SK-N-SH treated with all-trans-retinoic acid at 6 μM for 48 hours (cell line): Measurements from ENCODE around the gene PPP6R1.

Experiments used
- ARNTL ChIP-seq: fragments of 450-650 bp; formaldehyde crosslinking; IDR thresholded peaks from 2 replicates; pipeline ENCODE4 v1.5.0; 2020; ENCODE audit warnings: low read depth, mild to moderate bottlenecking, moderate library complexity, borderline replicate concordance
- CREB5 ChIP-seq: fragments of 250-450 bp; sonication (Bioruptor Pico); IDR thresholded peaks from 2 replicates; pipeline ENCODE4 v1.5.1; 2020; ENCODE audit warnings: low read depth, mild to moderate bottlenecking, moderate library complexity
- ESRRG ChIP-seq: fragments of 250-450 bp; sonication (Bioruptor Pico); IDR thresholded peaks from 2 replicates; pipeline ENCODE4 v1.6.1; 2021; ENCODE audit warnings: mild to moderate bottlenecking
- RARB ChIP-seq: fragments of 250-450 bp; sonication (Bioruptor Pico); IDR thresholded peaks from 2 replicates; pipeline ENCODE4 v1.8.0; 2021; ENCODE audit warnings: mild to moderate bottlenecking, moderate library complexity
- TCF4 ChIP-seq: fragments of 250-450 bp; sonication (Bioruptor Pico); IDR thresholded peaks from 2 replicates; pipeline ENCODE4 v1.8.0; 2021; ENCODE audit warnings: mild to moderate bottlenecking, moderate library complexity, borderline replicate concordance
- TSHZ2 ChIP-seq: fragments of 250-450 bp; sonication (Bioruptor Pico); IDR thresholded peaks from 2 replicates; pipeline ENCODE4 v1.5.0; 2020; ENCODE audit warnings: mild to moderate bottlenecking, moderate library complexity
- ZC3H10 ChIP-seq: fragments of 250-450 bp; sonication (Bioruptor Pico); IDR thresholded peaks from 2 replicates; pipeline ENCODE4 v1.5.1; 2021; ENCODE audit warnings: mild to moderate bottlenecking, moderate library complexity
- ZFP3 ChIP-seq: fragments of 250-450 bp; sonication (Bioruptor Pico); IDR thresholded peaks from 2 replicates; pipeline ENCODE4 v1.5.0; 2020; ENCODE audit warnings: mild to moderate bottlenecking, moderate library complexity
- ZFP30 ChIP-seq: fragments of 450-650 bp; formaldehyde crosslinking; IDR thresholded peaks from 2 replicates; pipeline ENCODE4 v1.5.0; 2022; ENCODE audit warnings: mild to moderate bottlenecking, moderate library complexity
- ZNF565 ChIP-seq: fragments of 450-650 bp; formaldehyde crosslinking; conservative IDR thresholded peaks from 2 replicates; pipeline ENCODE4 v1.5.0; 2020; ENCODE audit warnings: low read depth, mild to moderate bottlenecking, moderate library complexity
- ZNF70 ChIP-seq: fragments of 450-650 bp; formaldehyde crosslinking; IDR thresholded peaks from 2 replicates; pipeline ENCODE4 v1.5.0; 2020; ENCODE audit warnings: mild to moderate bottlenecking, moderate library complexity
- ZNF8 ChIP-seq: fragments of 450-650 bp; formaldehyde crosslinking; IDR thresholded peaks from 2 replicates; pipeline ENCODE4 v1.5.0; 2020; ENCODE audit warnings: mild to moderate bottlenecking, moderate library complexity

GRCh38 chr19:55261671-55262126 is 2.9 kb upstream of the PPP6R1 start:
- TF ChIP-seq ARNTL (CRISPR knock-in tag) (no peak), ZC3H10 (CRISPR knock-in tag) (no peak), ZNF8 (CRISPR knock-in tag) (no peak), ZFP30 (CRISPR knock-in tag) (no peak), ZFP3 (CRISPR knock-in tag) (no peak), CREB5 (CRISPR knock-in tag) (no peak), ESRRG (CRISPR knock-in tag) (no peak), TCF4 (CRISPR knock-in tag) (no peak), ZNF565 (CRISPR knock-in tag) (no peak), ZNF70 (CRISPR knock-in tag) (no peak), TSHZ2 (CRISPR knock-in tag) (no peak), RARB (CRISPR knock-in tag) (no peak)
